M059J (cell line): ENCODE measurements around the gene FAM78A. TPM values are rescaled to one million over a fixed set of nuclear protein-coding genes. Genes with fewer than 3 reads are reported as not detected.
"Not testable (repeated sequence)": the region's sequence is repeated elsewhere in the genome, so short reads cannot be mapped to it uniquely, and the experiment has no call there.

ENCODE experiments used
- DNase-seq: peaks from one replicate; pipeline ENCODE4 v3.0.0-alpha.2; 2012; ENCODE audit warnings: low read depth
- total RNA-seq: library from RNA; depleted of rRNA; stranded (reverse); fragments of >200 nt; shearing (Covaris generic); gene quantifications from 2 replicates; pipeline ENCODE4 v1.2.3, GENCODE V29; 2014

FAM78A gene
- total RNA-seq, 1 experiment from 2014 or later: 0.49 TPM

GRCh38 chr9:131281119-131281965 lies 5.0 kb upstream of the FAM78A start:
- no peak for DNase-seq

- DNase-seq: no peak
These were observed 4.3 kb upstream of the FAM78A start for GRCh38 chr9:131280660-131281059.

- DNase-seq: no peak
These were observed 3.7 kb upstream of the FAM78A start for GRCh38 chr9:131279863-131280570.

GRCh38 chr9:131279196-131279862 lies 3.0 kb upstream of the FAM78A start:
- DNase-seq: no peak

- DNase-seq: no peak
These were observed 2.4 kb upstream of the FAM78A start for GRCh38 chr9:131278702-131279111.

GRCh38 chr9:131277910-131278701 lies 1.8 kb upstream of the FAM78A start:
- DNase-seq: peak; percentile 72

- DNase-seq: no peak
These were observed 1.1 kb upstream of the FAM78A start for GRCh38 chr9:131277287-131277909.

GRCh38 chr9:131276891-131277286 lies 579 bp upstream of the FAM78A start:
- DNase-seq: no peak

GRCh38 chr9:131275332-131276093 lies 797 bp downstream of the FAM78A start:
- DNase-seq: no peak

- DNase-seq: no peak
These were observed 1.5 kb downstream of the FAM78A start for GRCh38 chr9:131274674-131275331.

- no peak for DNase-seq
These were observed 2.2 kb downstream of the FAM78A start for GRCh38 chr9:131273856-131274673.

GRCh38 chr9:131273146-131273855 lies 3.0 kb downstream of the FAM78A start:
- DNase-seq: no peak

GRCh38 chr9:131272212-131272611 lies 4.1 kb downstream of the FAM78A start:
- DNase-seq: no peak

GRCh38 chr9:131271506-131271931 lies 4.8 kb downstream of the FAM78A start:
- DNase-seq: no peak

- DNase-seq: not testable (repeated sequence)
These were observed 5.4 kb downstream of the FAM78A start for GRCh38 chr9:131271016-131271273.

- no peak for DNase-seq
These were observed 5.9 kb downstream of the FAM78A start for GRCh38 chr9:131270171-131271015.
